Measurements from ENCODE around the gene THADA.
A peak's percentile ranks its signal among the peaks of the same experiment; 100 is the strongest.

THADA gene

DNA sequence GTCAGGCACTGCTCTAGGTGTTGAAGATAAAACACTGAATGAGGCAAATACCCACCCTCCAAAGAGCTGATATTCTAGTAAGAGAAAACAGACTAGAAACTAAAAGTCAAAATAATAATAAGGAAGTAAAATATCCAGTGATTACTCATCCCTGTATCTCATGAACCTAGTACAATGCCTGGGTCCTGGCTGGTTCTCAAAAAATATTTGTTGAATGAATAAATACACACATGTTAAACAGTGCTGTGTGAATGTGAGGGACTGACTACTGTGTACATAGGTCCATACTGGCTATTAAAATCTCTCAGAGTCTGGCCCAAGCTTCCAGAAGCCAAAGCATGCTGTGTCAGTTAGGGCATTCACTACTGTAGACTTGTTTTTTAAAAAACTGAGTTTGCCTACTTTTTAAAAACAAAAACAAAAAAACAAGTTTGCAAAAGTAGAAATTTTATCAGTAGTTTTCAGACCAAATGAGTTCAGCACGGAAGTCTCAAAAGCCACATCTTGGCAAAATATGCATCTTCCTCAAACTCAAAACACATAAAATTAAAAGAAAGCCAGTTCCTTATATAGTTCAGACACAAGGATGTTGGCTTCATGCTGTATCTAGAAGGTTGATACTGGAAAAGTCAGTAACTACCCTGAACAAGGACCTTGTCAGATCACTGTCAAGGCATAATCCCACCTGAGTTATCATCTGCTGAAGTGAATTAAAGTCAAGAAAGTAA, 136.2 kb downstream of the THADA start:
- TF ChIP-seq, protein P1, sequence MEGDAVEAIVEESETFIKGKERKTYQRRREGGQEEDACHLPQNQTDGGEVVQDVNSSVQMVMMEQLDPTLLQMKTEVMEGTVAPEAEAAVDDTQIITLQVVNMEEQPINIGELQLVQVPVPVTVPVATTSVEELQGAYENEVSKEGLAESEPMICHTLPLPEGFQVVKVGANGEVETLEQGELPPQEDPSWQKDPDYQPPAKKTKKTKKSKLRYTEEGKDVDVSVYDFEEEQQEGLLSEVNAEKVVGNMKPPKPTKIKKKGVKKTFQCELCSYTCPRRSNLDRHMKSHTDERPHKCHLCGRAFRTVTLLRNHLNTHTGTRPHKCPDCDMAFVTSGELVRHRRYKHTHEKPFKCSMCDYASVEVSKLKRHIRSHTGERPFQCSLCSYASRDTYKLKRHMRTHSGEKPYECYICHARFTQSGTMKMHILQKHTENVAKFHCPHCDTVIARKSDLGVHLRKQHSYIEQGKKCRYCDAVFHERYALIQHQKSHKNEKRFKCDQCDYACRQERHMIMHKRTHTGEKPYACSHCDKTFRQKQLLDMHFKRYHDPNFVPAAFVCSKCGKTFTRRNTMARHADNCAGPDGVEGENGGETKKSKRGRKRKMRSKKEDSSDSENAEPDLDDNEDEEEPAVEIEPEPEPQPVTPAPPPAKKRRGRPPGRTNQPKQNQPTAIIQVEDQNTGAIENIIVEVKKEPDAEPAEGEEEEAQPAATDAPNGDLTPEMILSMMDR (IDR thresholded peaks at IDR 0.05; ENCODE audit: low read depth, low read length), result no peak
- no peak for TF ChIP-seq EZH2phosphoT487 (IDR thresholded peaks at IDR 0.05; ENCODE audit: low read depth)
- peak overlapping the region; percentile 57 for H3K4me2 ChIP-seq (ENCODE audit: low read length)

DNA sequence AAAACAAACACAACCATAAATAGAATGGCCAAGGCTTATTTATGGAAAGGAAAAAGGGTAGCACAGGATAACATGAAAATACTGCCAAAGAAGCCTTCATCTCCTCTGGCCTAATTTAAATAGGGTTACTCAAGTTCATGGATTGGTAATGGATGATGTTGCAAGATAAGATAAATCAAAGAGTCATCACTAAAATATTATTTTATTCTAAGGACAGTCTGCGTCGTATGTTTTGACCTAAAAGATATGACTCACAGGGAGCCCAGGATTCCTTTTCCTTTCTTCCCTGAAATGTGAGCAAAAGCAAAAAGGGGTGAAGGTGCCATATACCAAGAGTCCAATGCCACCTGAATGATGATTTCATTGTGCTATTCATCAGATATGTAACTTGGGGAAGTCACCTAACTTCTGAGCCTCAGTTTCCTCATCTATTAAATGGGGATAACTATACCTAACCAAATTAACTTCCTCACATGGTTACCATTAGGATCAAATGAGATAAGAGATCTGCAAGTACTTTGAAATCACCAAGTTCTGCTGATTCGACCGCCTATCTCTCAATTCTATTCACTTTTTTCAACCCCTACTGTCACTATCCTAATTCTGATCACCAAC, 137.7 kb downstream of the THADA start:
- Histone ChIP-seq H3K36me3 (replicated peaks; ENCODE audit: low read depth, low read length) (peaks cover 3% of the 10 kb centered on the region), H3K9me3 (ENCODE audit: insufficient read depth, low read length) (no peaks in the 10 kb centered on the region), H3K4me2 (ENCODE audit: low read length) (no peak overlapping the region), H3K27me3 (ENCODE audit: low read depth, low read length) (no peaks in the 10 kb centered on the region), H3K27ac (ENCODE audit: low read length) (no peak overlapping the region), H3K9ac (ENCODE audit: low read length) (no peak overlapping the region), H3K79me2 (ENCODE audit: low read length) (no peaks in the 10 kb centered on the region), H4K20me1 (ENCODE audit: insufficient read depth, low read length) (no peaks in the 10 kb centered on the region), H3K4me3 (ENCODE audit: low read length) (no peak overlapping the region), H2AFZ (ENCODE audit: low read depth, low read length) (no peak overlapping the region), H3K4me1 (ENCODE audit: low read length) (peaks cover 57% of the 10 kb centered on the region)
- TF ChIP-seq, protein P1 (IDR thresholded peaks at IDR 0.05; ENCODE audit: low read depth, low read length), result no peak
- no peak for TF ChIP-seq EZH2phosphoT487 (IDR thresholded peaks at IDR 0.05; ENCODE audit: low read depth)

More for the DNA sequence above, 136.2 kb downstream of the THADA start:
- 0 out of 2 replicates have a peak overlapping the region, but pooled peaks have one; percentile 6 for H3K27ac ChIP-seq (ENCODE audit: low read length)
- H2AFZ ChIP-seq (ENCODE audit: low read depth, low read length), result no peak overlapping the region
- no peaks in the 10 kb centered on the region for H3K9me3 ChIP-seq (ENCODE audit: insufficient read depth, low read length)
- H3K36me3 ChIP-seq (replicated peaks; ENCODE audit: low read depth, low read length), result peaks cover 3% of the 10 kb centered on the region
- H3K27me3 ChIP-seq (ENCODE audit: low read depth, low read length), result no peaks in the 10 kb centered on the region
- no peaks in the 10 kb centered on the region for H3K79me2 ChIP-seq (ENCODE audit: low read length)
- H3K9ac ChIP-seq (ENCODE audit: low read length), result no peak overlapping the region
- H3K4me1 ChIP-seq (ENCODE audit: low read length), result peaks cover 57% of the 10 kb centered on the region
- peak overlapping the region; percentile 17; the same call in 1 of the 2 replicates for H3K4me3 ChIP-seq (ENCODE audit: low read length)
- H4K20me1 ChIP-seq (ENCODE audit: insufficient read depth, low read length), result no peaks in the 10 kb centered on the region

DNA sequence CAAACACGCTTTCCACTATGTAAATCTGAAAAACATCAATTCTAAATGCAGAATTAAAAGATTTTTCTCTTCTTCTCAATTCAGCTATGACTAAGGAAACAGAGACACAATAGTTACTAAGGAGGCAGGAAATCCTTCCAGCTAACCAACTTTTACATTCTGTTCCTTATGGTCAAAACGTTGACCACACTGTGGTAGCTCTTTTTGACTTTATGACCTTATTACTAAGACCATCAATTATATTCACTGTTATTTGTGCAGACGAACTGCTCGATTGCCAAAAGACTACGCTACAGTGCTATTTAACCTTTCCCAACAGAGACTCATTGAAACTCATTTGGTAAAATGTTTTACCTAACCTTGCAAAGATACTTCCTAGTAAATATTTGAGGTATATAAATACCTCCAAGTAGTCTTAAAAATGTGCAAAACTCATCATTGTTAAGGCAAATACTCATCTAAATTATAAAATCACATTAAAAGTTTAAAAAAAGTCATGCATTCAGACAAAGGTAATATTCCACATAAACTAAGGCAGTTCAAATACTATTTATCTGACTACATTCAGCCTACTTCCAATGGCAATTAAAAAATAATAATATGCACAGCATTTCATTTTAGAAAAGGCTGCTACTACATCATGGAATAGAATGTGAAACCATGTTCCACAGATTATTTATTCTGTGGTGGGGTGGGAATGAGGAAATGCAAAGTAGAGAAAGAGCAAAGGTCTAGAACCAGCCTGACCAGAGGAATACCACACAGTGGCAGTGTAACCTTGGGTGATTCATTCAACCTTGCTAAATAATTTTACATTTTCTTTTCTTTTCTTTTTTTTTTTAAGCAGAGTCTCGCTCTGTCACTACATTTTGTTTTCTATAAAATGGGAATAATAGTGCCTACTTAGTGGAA, 139.9 kb downstream of the THADA start:
- no peak overlapping the region for H3K9ac ChIP-seq (ENCODE audit: low read length)
- H3K27ac ChIP-seq (ENCODE audit: low read length), result no peak overlapping the region
- peaks cover 3% of the 10 kb centered on the region for H3K36me3 ChIP-seq (replicated peaks; ENCODE audit: low read depth, low read length)
- no peak for TF ChIP-seq EZH2phosphoT487 (IDR thresholded peaks at IDR 0.05; ENCODE audit: low read depth)
- H3K9me3 ChIP-seq (ENCODE audit: insufficient read depth, low read length), result no peaks in the 10 kb centered on the region
- no peaks in the 10 kb centered on the region for H3K79me2 ChIP-seq (ENCODE audit: low read length)
- no peaks in the 10 kb centered on the region for H3K27me3 ChIP-seq (ENCODE audit: low read depth, low read length)
- H3K4me1 ChIP-seq (ENCODE audit: low read length), result peaks cover 47% of the 10 kb centered on the region
- H2AFZ ChIP-seq (ENCODE audit: low read depth, low read length), result no peak overlapping the region
- no peak overlapping the region for H3K4me2 ChIP-seq (ENCODE audit: low read length)
- no peak overlapping the region for H3K4me3 ChIP-seq (ENCODE audit: low read length)
- H4K20me1 ChIP-seq (ENCODE audit: insufficient read depth, low read length), result no peaks in the 10 kb centered on the region

DNA sequence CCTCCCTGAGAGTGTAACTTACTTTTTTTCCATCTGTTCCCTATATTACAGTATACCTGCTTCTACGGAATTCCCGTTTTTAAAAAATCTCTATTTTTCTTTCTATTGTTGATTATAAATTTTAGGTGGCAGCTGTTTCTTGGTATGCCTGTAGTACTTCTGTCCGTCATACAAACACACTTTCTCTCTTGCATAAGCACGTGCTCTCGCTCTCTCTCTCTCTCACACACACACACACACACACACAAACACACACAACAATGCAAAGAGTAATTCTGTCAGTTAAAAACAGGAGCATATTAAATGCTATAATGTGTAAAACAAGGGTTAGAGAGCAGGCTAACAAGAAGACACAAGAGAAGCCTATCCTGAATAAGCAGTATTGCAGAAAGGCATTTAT, 140.5 kb downstream of the THADA start:
- H3K27ac ChIP-seq (ENCODE audit: low read length), result no peak overlapping the region
- no peak overlapping the region for H2AFZ ChIP-seq (ENCODE audit: low read depth, low read length)
- H3K9me3 ChIP-seq (ENCODE audit: insufficient read depth, low read length), result no peaks in the 10 kb centered on the region
- no peaks in the 10 kb centered on the region for H4K20me1 ChIP-seq (ENCODE audit: insufficient read depth, low read length)
- H3K27me3 ChIP-seq (ENCODE audit: low read depth, low read length), result no peaks in the 10 kb centered on the region
- no peak overlapping the region for H3K9ac ChIP-seq (ENCODE audit: low read length)
- no peak overlapping the region for H3K4me3 ChIP-seq (ENCODE audit: low read length)
- H3K79me2 ChIP-seq (ENCODE audit: low read length), result no peaks in the 10 kb centered on the region
- no peak overlapping the region for H3K4me2 ChIP-seq (ENCODE audit: low read length)
- TF ChIP-seq, protein P1 (IDR thresholded peaks at IDR 0.05; ENCODE audit: low read depth, low read length), result no peak
- TF ChIP-seq EZH2phosphoT487 (IDR thresholded peaks at IDR 0.05; ENCODE audit: low read depth), result no peak
- peaks cover 41% of the 10 kb centered on the region for H3K4me1 ChIP-seq (ENCODE audit: low read length)
- peaks cover 3% of the 10 kb centered on the region for H3K36me3 ChIP-seq (replicated peaks; ENCODE audit: low read depth, low read length)
